ENCODE measurements around the gene KHK. TPM values are rescaled to one million over a fixed set of nuclear protein-coding genes. Genes with fewer than 3 reads are reported as not detected.
A peak's percentile ranks its signal among the peaks of the same experiment; 100 is the strongest.

KHK gene
- total and polyA plus RNA-seq, 9 of the 15 experiments (the other 6 are each of a cell fraction or from before 2014, with no cell fraction given): 1.5 to 10.7 (median 5.2) TPM

- TF ChIP-seq, protein P1, sequence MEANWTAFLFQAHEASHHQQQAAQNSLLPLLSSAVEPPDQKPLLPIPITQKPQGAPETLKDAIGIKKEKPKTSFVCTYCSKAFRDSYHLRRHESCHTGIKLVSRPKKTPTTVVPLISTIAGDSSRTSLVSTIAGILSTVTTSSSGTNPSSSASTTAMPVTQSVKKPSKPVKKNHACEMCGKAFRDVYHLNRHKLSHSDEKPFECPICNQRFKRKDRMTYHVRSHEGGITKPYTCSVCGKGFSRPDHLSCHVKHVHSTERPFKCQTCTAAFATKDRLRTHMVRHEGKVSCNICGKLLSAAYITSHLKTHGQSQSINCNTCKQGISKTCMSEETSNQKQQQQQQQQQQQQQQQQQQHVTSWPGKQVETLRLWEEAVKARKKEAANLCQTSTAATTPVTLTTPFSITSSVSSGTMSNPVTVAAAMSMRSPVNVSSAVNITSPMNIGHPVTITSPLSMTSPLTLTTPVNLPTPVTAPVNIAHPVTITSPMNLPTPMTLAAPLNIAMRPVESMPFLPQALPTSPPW (CRISPR knock-in tag; IDR thresholded peaks at IDR 0.05): peak; percentile 82
- TF ChIP-seq ATF7 (IDR thresholded peaks at IDR 0.05) (peak; percentile 78; the same call in 1 of the 2 replicates), ZFX (CRISPR knock-in tag; IDR thresholded peaks at IDR 0.05) (peak; percentile 61), SNRNP70 (optimal IDR thresholded peaks at IDR 0.05; ENCODE audit: low read depth, low read length) (no peak), HMG20A (CRISPR knock-in tag; conservative IDR thresholded peaks at IDR 0.05) (no peak), ZBTB7A (IDR thresholded peaks at IDR 0.05; ENCODE audit: borderline replicate concordance, control insufficient read depth, low read depth, low read length) (peak; percentile 59; the same call in 1 of the 2 replicates), ZBTB11 (CRISPR knock-in tag; IDR thresholded peaks at IDR 0.05) (peak in 1 of 3 experiments; percentile 87; a peak in 2 of 6 replicates), HOXB6 (CRISPR knock-in tag; IDR thresholded peaks at IDR 0.05; ENCODE audit: borderline replicate concordance) (no peak), MYBL2 (IDR thresholded peaks at IDR 0.05; ENCODE audit: low read depth) (no peak), MYBL2 (CRISPR knock-in tag; IDR thresholded peaks at IDR 0.05; ENCODE audit: borderline replicate concordance) (no peak), MEIS2 (IDR thresholded peaks at IDR 0.05; ENCODE audit: partially characterized antibody) (no peak)
- TF ChIP-seq, protein P2, sequence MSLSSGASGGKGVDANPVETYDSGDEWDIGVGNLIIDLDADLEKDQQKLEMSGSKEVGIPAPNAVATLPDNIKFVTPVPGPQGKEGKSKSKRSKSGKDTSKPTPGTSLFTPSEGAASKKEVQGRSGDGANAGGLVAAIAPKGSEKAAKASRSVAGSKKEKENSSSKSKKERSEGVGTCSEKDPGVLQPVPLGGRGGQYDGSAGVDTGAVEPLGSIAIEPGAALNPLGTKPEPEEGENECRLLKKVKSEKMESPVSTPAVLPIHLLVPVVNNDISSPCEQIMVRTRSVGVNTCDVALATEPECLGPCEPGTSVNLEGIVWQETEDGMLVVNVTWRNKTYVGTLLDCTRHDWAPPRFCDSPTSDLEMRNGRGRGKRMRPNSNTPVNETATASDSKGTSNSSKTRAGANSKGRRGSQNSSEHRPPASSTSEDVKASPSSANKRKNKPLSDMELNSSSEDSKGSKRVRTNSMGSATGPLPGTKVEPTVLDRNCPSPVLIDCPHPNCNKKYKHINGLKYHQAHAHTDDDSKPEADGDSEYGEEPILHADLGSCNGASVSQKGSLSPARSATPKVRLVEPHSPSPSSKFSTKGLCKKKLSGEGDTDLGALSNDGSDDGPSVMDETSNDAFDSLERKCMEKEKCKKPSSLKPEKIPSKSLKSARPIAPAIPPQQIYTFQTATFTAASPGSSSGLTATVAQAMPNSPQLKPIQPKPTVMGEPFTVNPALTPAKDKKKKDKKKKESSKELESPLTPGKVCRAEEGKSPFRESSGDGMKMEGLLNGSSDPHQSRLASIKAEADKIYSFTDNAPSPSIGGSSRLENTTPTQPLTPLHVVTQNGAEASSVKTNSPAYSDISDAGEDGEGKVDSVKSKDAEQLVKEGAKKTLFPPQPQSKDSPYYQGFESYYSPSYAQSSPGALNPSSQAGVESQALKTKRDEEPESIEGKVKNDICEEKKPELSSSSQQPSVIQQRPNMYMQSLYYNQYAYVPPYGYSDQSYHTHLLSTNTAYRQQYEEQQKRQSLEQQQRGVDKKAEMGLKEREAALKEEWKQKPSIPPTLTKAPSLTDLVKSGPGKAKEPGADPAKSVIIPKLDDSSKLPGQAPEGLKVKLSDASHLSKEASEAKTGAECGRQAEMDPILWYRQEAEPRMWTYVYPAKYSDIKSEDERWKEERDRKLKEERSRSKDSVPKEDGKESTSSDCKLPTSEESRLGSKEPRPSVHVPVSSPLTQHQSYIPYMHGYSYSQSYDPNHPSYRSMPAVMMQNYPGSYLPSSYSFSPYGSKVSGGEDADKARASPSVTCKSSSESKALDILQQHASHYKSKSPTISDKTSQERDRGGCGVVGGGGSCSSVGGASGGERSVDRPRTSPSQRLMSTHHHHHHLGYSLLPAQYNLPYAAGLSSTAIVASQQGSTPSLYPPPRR (CRISPR knock-in tag; IDR thresholded peaks at IDR 0.05; ENCODE audit: borderline replicate concordance): no peak
- TF ChIP-seq, protein P3, sequence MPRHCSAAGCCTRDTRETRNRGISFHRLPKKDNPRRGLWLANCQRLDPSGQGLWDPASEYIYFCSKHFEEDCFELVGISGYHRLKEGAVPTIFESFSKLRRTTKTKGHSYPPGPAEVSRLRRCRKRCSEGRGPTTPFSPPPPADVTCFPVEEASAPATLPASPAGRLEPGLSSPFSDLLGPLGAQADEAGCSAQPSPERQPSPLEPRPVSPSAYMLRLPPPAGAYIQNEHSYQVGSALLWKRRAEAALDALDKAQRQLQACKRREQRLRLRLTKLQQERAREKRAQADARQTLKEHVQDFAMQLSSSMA (CRISPR knock-in tag; IDR thresholded peaks at IDR 0.05): peak; percentile 58; the same call in 1 of the 2 replicates
- TF ChIP-seq, protein P4, sequence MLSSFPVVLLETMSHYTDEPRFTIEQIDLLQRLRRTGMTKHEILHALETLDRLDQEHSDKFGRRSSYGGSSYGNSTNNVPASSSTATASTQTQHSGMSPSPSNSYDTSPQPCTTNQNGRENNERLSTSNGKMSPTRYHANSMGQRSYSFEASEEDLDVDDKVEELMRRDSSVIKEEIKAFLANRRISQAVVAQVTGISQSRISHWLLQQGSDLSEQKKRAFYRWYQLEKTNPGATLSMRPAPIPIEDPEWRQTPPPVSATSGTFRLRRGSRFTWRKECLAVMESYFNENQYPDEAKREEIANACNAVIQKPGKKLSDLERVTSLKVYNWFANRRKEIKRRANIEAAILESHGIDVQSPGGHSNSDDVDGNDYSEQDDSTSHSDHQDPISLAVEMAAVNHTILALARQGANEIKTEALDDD (IDR thresholded peaks at IDR 0.05): no peak
These were observed 15.1 kb upstream of the KHK start, which contains the start of gene OST4 (continued) for GRCh38 chr2:27071277-27071989.
